ENCODE data around the gene GBA2.

DNA sequence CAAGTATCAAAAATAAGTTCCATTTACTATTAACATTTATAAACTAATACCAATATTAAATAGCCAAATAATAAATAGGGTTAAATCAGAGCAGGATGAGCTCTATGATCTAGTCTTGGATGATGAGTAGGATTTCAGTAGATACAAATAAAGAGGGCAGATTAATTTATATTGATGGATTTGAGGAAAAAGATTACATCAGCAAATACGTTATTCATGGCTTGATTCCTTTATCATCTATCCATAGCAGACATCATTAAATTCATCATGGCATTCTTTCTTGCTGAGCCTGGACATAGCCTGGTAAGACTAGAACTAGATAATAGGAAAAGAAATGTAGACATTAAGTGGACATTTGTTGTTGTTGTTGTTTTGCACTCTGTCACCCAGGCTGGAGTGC, 18.4 kb upstream of the GBA2 start:
- TF ChIP-seq, protein P1, sequence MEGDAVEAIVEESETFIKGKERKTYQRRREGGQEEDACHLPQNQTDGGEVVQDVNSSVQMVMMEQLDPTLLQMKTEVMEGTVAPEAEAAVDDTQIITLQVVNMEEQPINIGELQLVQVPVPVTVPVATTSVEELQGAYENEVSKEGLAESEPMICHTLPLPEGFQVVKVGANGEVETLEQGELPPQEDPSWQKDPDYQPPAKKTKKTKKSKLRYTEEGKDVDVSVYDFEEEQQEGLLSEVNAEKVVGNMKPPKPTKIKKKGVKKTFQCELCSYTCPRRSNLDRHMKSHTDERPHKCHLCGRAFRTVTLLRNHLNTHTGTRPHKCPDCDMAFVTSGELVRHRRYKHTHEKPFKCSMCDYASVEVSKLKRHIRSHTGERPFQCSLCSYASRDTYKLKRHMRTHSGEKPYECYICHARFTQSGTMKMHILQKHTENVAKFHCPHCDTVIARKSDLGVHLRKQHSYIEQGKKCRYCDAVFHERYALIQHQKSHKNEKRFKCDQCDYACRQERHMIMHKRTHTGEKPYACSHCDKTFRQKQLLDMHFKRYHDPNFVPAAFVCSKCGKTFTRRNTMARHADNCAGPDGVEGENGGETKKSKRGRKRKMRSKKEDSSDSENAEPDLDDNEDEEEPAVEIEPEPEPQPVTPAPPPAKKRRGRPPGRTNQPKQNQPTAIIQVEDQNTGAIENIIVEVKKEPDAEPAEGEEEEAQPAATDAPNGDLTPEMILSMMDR (IDR thresholded peaks at IDR 0.05): no peak
- TF ChIP-seq POLR2A (IDR thresholded peaks at IDR 0.05): no peak
